Measurements from ENCODE around the gene JOSD2. TPM values are rescaled to one million over a fixed set of nuclear protein-coding genes. Genes with fewer than 3 reads are reported as not detected.
A peak's percentile ranks its signal among the peaks of the same experiment; 100 is the strongest.

JOSD2 gene
- total and polyA plus RNA-seq, 9 of the 15 experiments (the other 6 are each of a cell fraction or from before 2014, with no cell fraction given) = 0.06 to 14.4 (median 3.1) TPM

DNA sequence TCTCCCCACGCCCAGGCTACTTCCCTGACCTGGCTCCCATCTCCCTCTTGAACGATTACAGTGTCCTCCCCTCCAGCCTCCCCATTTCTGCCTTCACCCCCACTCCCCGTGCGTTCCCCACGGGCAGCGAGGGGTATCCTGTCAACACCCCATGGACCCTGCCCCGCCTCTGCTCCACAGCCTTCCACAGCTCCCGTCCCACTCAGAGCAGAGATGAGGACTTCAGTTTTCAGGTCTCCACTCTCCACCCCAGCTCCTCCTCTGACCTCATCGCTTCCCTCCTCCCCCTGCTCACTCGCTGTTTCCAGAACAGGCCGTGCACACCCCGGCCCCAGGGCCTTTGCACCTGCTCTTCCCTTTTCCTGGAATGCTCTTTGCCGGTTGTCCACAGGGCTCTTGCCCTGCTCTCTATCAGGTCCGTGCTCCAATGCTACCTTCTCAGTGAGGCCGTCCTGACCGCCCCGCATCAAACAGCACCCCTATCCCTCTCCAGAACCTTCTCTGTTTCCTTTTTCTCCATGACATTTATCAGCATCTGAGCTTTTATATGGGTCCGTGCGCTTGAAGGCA is 42.2 kb upstream of the JOSD2 start:
- H3K9me1 ChIP-seq (ENCODE audit: control insufficient read depth, insufficient read depth, low read length) = no peaks in the 10 kb centered on the region
- no TSS peak for BruUV-seq (replicated peaks)
- H4K20me1 ChIP-seq (replicated peaks; ENCODE audit: control insufficient read depth, insufficient read depth, low read length) = peaks cover 8% of the 10 kb centered on the region
- H3K27ac ChIP-seq (ENCODE audit: extremely low read depth, low read depth, low read length) = no peak overlapping the region
- no peak overlapping the region for H3K4me3 ChIP-seq
- peaks cover 10 to 45% of the 10 kb centered on the region in 2 experiments for H3K4me1 ChIP-seq (replicated peaks in 1 of 2; ENCODE audit: control insufficient read depth in 2 of 2, insufficient read depth in 2 of 2, low read length in 2 of 2)
- 15% methylated on average over 13 of the region's 19 CpGs for WGBS (ENCODE audit: insufficient coverage, low coverage, missing lambda C conversion rate)
- no peak for ATAC-seq
- no peak overlapping the region for H2AFZ ChIP-seq (ENCODE audit: low read depth, low read length)
- no peak overlapping the region for H3K4me2 ChIP-seq (ENCODE audit: insufficient read depth, low read length)
- no peaks in the 10 kb centered on the region for H3K79me2 ChIP-seq (ENCODE audit: control insufficient read depth, insufficient read depth, low read length)
- H3K9ac ChIP-seq (ENCODE audit: insufficient read depth in 1 of 2, low read depth in 2 of 2, low read length in 2 of 2) = no peak overlapping the region
- H3K36me3 ChIP-seq (ENCODE audit: control insufficient read depth, insufficient read depth, low read length) = no peaks in the 10 kb centered on the region
- CTCF ChIA-PET (ENCODE audit: low intra/inter-chr PET ratio) = no interaction called here
- POLR2A ChIA-PET = interaction anchor here (0.6 kb wide), 4 partner anchors 15 to 139 kb away, joined by 3 to 4 read pairs (median 3); no protein-coding TSS in a partner anchor
- intact Hi-C loops (cut with micrococcal nuclease) = no loop called here
- peaks cover 0 to 25% of the 10 kb centered on the region in 2 experiments; a peak in 3 of 5 replicates for H3K27me3 ChIP-seq (ENCODE audit: control insufficient read depth in 2 of 2, insufficient read depth in 2 of 2, low read length in 2 of 2)
- in situ Hi-C loops (cut with MboI) = no loop called here
- FAIRE-seq = no peak
- no peak for DNase-seq (ENCODE audit: extremely low read depth in 1 of 4, low spot score in 3 of 4)
- H3K9me3 ChIP-seq (replicated peaks; ENCODE audit: control insufficient read depth, insufficient read depth, low read depth, low read length) = no peaks in the 10 kb centered on the region
- TF ChIP-seq RBM25 (IDR thresholded peaks at IDR 0.05; ENCODE audit: low read depth, low read length, severe bottlenecking) (peak; percentile 55), SLC30A9 (CRISPR knock-in tag; IDR thresholded peaks at IDR 0.05) (no peak), BCOR (IDR thresholded peaks at IDR 0.05) (peak; percentile 81), ZNF583 (CRISPR knock-in tag; IDR thresholded peaks at IDR 0.05) (no peak), KDM1A (IDR thresholded peaks at IDR 0.05) (peak; percentile 32 to 70; a peak in 2 of 4 replicates), SMARCA5 (IDR thresholded peaks at IDR 0.05) (peak; percentile 75; the same call in 1 of the 2 replicates), SNIP1 (IDR thresholded peaks at IDR 0.05; ENCODE audit: low read depth) (no peak), HDAC3 (IDR thresholded peaks at IDR 0.05; ENCODE audit: borderline replicate concordance, partially characterized antibody) (no peak), MCM5 (IDR thresholded peaks at IDR 0.05; ENCODE audit: low read depth) (no peak), MCM3 (IDR thresholded peaks at IDR 0.05) (no peak), ZNF263 (CRISPR knock-in tag; IDR thresholded peaks at IDR 0.05; ENCODE audit: borderline replicate concordance) (peak; percentile 90), CHD2 (IDR thresholded peaks at IDR 0.05; ENCODE audit: low read depth, low read length) (no peak), ETV5 (CRISPR knock-in tag; IDR thresholded peaks at IDR 0.05; ENCODE audit: low read depth) (no peak)
- TF ChIP-seq, protein P1, sequence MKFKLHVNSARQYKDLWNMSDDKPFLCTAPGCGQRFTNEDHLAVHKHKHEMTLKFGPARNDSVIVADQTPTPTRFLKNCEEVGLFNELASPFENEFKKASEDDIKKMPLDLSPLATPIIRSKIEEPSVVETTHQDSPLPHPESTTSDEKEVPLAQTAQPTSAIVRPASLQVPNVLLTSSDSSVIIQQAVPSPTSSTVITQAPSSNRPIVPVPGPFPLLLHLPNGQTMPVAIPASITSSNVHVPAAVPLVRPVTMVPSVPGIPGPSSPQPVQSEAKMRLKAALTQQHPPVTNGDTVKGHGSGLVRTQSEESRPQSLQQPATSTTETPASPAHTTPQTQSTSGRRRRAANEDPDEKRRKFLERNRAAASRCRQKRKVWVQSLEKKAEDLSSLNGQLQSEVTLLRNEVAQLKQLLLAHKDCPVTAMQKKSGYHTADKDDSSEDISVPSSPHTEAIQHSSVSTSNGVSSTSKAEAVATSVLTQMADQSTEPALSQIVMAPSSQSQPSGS (CRISPR knock-in tag; IDR thresholded peaks at IDR 0.05) = no peak
- TF ChIP-seq, protein P2, sequence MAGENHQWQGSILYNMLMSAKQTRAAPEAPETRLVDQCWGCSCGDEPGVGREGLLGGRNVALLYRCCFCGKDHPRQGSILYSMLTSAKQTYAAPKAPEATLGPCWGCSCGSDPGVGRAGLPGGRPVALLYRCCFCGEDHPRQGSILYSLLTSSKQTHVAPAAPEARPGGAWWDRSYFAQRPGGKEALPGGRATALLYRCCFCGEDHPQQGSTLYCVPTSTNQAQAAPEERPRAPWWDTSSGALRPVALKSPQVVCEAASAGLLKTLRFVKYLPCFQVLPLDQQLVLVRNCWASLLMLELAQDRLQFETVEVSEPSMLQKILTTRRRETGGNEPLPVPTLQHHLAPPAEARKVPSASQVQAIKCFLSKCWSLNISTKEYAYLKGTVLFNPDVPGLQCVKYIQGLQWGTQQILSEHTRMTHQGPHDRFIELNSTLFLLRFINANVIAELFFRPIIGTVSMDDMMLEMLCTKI (IDR thresholded peaks at IDR 0.05; ENCODE audit: partially characterized antibody) = no peak
- TF ChIP-seq, protein P3, sequence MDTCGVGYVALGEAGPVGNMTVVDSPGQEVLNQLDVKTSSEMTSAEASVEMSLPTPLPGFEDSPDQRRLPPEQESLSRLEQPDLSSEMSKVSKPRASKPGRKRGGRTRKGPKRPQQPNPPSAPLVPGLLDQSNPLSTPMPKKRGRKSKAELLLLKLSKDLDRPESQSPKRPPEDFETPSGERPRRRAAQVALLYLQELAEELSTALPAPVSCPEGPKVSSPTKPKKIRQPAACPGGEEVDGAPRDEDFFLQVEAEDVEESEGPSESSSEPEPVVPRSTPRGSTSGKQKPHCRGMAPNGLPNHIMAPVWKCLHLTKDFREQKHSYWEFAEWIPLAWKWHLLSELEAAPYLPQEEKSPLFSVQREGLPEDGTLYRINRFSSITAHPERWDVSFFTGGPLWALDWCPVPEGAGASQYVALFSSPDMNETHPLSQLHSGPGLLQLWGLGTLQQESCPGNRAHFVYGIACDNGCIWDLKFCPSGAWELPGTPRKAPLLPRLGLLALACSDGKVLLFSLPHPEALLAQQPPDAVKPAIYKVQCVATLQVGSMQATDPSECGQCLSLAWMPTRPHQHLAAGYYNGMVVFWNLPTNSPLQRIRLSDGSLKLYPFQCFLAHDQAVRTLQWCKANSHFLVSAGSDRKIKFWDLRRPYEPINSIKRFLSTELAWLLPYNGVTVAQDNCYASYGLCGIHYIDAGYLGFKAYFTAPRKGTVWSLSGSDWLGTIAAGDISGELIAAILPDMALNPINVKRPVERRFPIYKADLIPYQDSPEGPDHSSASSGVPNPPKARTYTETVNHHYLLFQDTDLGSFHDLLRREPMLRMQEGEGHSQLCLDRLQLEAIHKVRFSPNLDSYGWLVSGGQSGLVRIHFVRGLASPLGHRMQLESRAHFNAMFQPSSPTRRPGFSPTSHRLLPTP (IDR thresholded peaks at IDR 0.05; ENCODE audit: borderline replicate concordance, extremely low read depth, insufficient read length) = no peak
- TF ChIP-seq, protein P4, sequence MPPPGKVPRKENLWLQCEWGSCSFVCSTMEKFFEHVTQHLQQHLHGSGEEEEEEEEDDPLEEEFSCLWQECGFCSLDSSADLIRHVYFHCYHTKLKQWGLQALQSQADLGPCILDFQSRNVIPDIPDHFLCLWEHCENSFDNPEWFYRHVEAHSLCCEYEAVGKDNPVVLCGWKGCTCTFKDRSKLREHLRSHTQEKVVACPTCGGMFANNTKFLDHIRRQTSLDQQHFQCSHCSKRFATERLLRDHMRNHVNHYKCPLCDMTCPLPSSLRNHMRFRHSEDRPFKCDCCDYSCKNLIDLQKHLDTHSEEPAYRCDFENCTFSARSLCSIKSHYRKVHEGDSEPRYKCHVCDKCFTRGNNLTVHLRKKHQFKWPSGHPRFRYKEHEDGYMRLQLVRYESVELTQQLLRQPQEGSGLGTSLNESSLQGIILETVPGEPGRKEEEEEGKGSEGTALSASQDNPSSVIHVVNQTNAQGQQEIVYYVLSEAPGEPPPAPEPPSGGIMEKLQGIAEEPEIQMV (tag; conservative IDR thresholded peaks at IDR 0.05; ENCODE audit: low read depth) = peak; percentile 81
